A673 (cell line): ENCODE data around the gene FAIM2. TPM values are rescaled to one million over a fixed set of nuclear protein-coding genes. Genes with fewer than 3 reads are reported as not detected.

ENCODE experiments used
- BruUV-seq: library from RNA; stranded (reverse); fragments of 400-500 nt; replicated peaks from 2 replicates; lab custom pipeline; 2021; lab: Mats Ljungman, UMichigan
- CTCF ChIA-PET: fragments of 300-600 bp; sonication (Branson Sonifier 250); formaldehyde crosslinking; loops from one replicate; lab custom pipeline; 2022; ENCODE audit warnings: antibody characterized with exemption; lab: Charles Lee
- POLR2A ChIA-PET: fragments of 300-600 bp; sonication (Branson Sonifier 250); formaldehyde crosslinking; loops from one replicate; lab custom pipeline; 2022; ENCODE audit warnings: antibody characterized with exemption; ENCODE audit not compliant: low non-redundant PET; lab: Charles Lee
- DNase-seq: peaks from one replicate; pipeline ENCODE4 v3.0.0-alpha.2; 2015; ENCODE audit warnings: low spot score
- H3K27ac ChIP-seq: fragments of 200-600 bp; sonication (generic); 2 replicates; pipeline ENCODE4 v1.5.1; 2016; ENCODE audit warnings: mixed run types, low read depth, mild to moderate bottlenecking, mixed read lengths, antibody characterized with exemption, low read length; ENCODE audit not compliant: poor library complexity, severe bottlenecking
- H3K27me3 ChIP-seq: fragments of 200-600 bp; sonication (generic); replicated peaks from 2 replicates; pipeline ENCODE4 v1.6.1; 2017; ENCODE audit warnings: mixed run types, low read depth, mild to moderate bottlenecking, mixed read lengths, antibody characterized with exemption, low read length; ENCODE audit not compliant: insufficient read depth, poor library complexity
- H3K36me3 ChIP-seq: fragments of 200-600 bp; sonication (generic); 2 replicates; pipeline ENCODE4 v1.6.1; 2016; ENCODE audit warnings: mixed run types, mild to moderate bottlenecking, mixed read lengths, antibody characterized with exemption, low read length; ENCODE audit not compliant: insufficient read depth, poor library complexity, severe bottlenecking
- H3K4me1 ChIP-seq: fragments of 200-600 bp; sonication (generic); 2 replicates; pipeline ENCODE4 v1.6.1; 2017; ENCODE audit warnings: mixed run types, mild to moderate bottlenecking, mixed read lengths, antibody characterized with exemption, low read length; ENCODE audit not compliant: insufficient read depth, poor library complexity, severe bottlenecking
- H3K4me3 ChIP-seq: fragments of 200-600 bp; sonication (generic); 2 replicates; pipeline ENCODE4 v1.5.1; 2016; ENCODE audit warnings: low read depth, mixed run types, mild to moderate bottlenecking, mixed read lengths, low read length; ENCODE audit not compliant: poor library complexity, severe bottlenecking
- H3K9me3 ChIP-seq: fragments of 200-600 bp; sonication (generic); 2 replicates; pipeline ENCODE4 v1.6.1; 2016; ENCODE audit warnings: mixed run types, low read depth, mild to moderate bottlenecking, mixed read lengths, antibody characterized with exemption, low read length; ENCODE audit not compliant: poor library complexity, severe bottlenecking
- CTCF ChIP-seq: fragments of 300-800, 200-600 bp; sonication (generic); conservative IDR thresholded peaks from 2 replicates; pipeline ENCODE4 v1.5.1; 2017; ENCODE audit warnings: low read depth, mild to moderate bottlenecking, antibody characterized with exemption, low read length, moderate library complexity, mixed read lengths
- EZH2 ChIP-seq: fragments of 200-600 bp; sonication (generic); IDR thresholded peaks from 2 replicates; pipeline ENCODE4 v1.6.1; 2017; ENCODE audit warnings: borderline replicate concordance, low read depth, mild to moderate bottlenecking, mixed read lengths, antibody characterized with exemption, low read length; ENCODE audit not compliant: poor library complexity, severe bottlenecking
- intact Hi-C: fragments of 100-400 bp; cut with micrococcal nuclease; formaldehyde crosslinking; loops from one replicate; pipeline ENCODE4 v1.10.0; 2022; ENCODE audit not compliant: unreplicated experiment
- total RNA-seq: library from RNA; stranded (reverse); gene quantifications from 2 replicates; pipeline ENCODE4 v1.2.3, GENCODE V29; 2021

The FAIM2 gene
- total RNA-seq, 1 experiment from 2014 or later = not detected

- CTCF ChIA-PET = interaction anchor here (0.6 to 1.6 kb wide), 5 partner anchors 20 to 447 kb away, joined by 3 to 7 read pairs (median 5); no protein-coding TSS in a partner anchor
- no TSS peak for BruUV-seq
Observed at GRCh38 chr12:49866859-49867569, 36.7 kb downstream of the FAIM2 start.

GRCh38 chr12:49865782-49866135, 37.9 kb downstream of the FAIM2 start:
- no TSS peak for BruUV-seq
- Histone ChIP-seq H3K4me1 (peaks cover 7% of the 10 kb centered on the region), H3K36me3 (no peaks in the 10 kb centered on the region), H3K27me3 (no peaks in the 10 kb centered on the region), H3K27ac (no peak overlapping the region), H3K4me3 (no peak overlapping the region), H3K9me3 (no peaks in the 10 kb centered on the region)
- no peak for DNase-seq
- no peak for TF ChIP-seq EZH2
- TF ChIP-seq CTCF = no peak
- CTCF ChIA-PET = interaction anchor here (1.0 to 1.6 kb wide), 2 partner anchors 80 to 204 kb away, joined by 3 to 7 read pairs; no protein-coding TSS in a partner anchor
- POLR2A ChIA-PET = no interaction called here
- intact Hi-C loops = loop anchor here (5.0 kb wide), 1 partner anchor 82 kb away; no protein-coding TSS in a partner anchor

More at GRCh38 chr12:49866859-49867569, 36.7 kb downstream of the FAIM2 start:
- POLR2A ChIA-PET = no interaction called here
- Histone ChIP-seq H3K27me3 (no peaks in the 10 kb centered on the region), H3K4me3 (no peak overlapping the region), H3K27ac (no peak overlapping the region), H3K9me3 (no peaks in the 10 kb centered on the region), H3K4me1 (peaks cover 7% of the 10 kb centered on the region), H3K36me3 (no peaks in the 10 kb centered on the region)
- TF ChIP-seq EZH2 (no peak), CTCF (peak; percentile 97)
- peak; percentile 73 for DNase-seq
- intact Hi-C loops = loop anchor here (5.0 kb wide), 1 partner anchor 80 kb away; no protein-coding TSS in a partner anchor

DNA sequence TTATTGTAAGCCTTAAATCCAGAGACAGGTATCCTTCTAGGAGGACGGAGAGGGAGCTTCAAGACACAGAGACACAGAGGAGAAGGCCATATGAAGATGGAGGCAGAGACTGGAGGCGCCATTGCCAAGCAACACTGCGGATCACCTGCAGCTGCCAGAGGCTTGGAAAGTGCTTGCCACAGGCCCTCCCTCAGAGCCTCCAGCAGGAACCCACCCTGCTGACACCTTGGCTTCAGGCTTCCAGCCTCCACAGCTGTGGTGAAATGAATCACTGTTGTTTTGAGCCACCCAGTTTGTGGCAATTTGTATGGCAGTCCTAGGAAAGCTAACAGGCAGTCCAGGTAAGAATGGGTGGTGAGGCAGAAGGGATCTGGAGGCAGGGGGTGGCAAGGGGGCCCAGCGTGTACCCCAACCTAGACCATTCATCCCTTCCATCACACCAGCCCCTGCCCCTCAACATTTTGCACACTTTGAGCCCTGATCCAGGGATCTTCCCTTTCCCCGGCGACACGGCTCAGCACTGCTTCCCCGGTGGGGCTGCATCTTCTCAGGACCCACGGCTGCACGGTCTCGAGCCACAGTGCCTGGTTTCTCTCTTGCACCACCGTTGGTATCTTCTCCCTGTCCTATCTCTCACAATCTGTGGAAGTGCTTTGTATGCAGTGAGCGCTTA, 38.5 kb downstream of the FAIM2 start:
- DNase-seq = no peak

More for the DNA sequence above, 38.5 kb downstream of the FAIM2 start:
- H3K4me3 ChIP-seq = no peak overlapping the region
- no peaks in the 10 kb centered on the region for H3K9me3 ChIP-seq
- no peaks in the 10 kb centered on the region for H3K36me3 ChIP-seq
- BruUV-seq = no TSS peak
- H3K27me3 ChIP-seq = no peaks in the 10 kb centered on the region
- intact Hi-C loops = loop anchor here (5.0 kb wide), 1 partner anchor 82 kb away; no protein-coding TSS in a partner anchor
- no peak overlapping the region for H3K27ac ChIP-seq
- TF ChIP-seq EZH2 = no peak
- no peak for TF ChIP-seq CTCF
- POLR2A ChIA-PET = no interaction called here
- CTCF ChIA-PET = interaction anchor here (1.6 kb wide), 1 partner anchor 80 kb away, joined by 7 read pairs; no protein-coding TSS in a partner anchor
- H3K4me1 ChIP-seq = peaks cover 7% of the 10 kb centered on the region
